Epidermal melanocyte (primary cell): ENCODE data around the gene ATP6V0D1.
"Not testable (repeated sequence)": the region's sequence is repeated elsewhere in the genome, so short reads cannot be mapped to it uniquely, and the experiment has no call there.

Source experiments
- DNase-seq: peaks from one replicate; pipeline ENCODE4 v3.0.0; 2011; ENCODE audit warnings: low spot score; ENCODE audit not compliant: insufficient read length

The ATP6V0D1 gene

DNA sequence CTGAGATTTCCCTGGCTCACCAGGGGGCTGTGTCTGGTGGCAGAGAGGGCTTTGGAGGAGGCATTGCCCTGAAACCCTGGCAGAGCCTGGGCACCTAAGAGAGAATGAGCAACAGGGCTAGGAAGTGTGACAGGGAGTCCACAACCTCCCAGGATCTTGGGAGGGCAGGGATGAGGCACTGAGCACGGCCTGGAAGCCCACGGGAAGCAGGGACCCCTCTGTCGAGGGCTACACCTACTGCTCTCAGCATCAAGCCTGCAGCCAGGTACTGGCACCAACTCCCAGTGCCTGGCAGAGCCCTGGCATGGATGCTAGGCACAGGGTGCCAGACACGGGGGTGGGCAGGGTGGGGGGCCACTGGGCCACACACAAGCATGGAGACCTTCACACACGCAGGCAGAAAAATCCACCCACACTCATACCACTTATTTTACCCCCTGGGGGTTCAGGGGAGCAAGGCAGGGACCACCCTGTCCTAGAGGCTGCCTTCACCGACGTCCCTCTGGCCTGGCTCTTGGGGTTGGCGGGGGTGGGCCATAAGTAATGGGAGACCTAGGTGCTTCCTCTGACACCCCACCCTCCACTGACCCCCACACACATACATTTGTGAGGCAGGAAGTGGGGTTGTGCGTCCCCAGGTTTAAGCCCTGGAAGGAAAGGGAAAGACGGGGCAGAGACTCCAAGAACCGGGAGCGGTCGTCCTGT, 51.0 kb downstream of the ATP6V0D1 start:
- DNase-seq, result no peak

DNA sequence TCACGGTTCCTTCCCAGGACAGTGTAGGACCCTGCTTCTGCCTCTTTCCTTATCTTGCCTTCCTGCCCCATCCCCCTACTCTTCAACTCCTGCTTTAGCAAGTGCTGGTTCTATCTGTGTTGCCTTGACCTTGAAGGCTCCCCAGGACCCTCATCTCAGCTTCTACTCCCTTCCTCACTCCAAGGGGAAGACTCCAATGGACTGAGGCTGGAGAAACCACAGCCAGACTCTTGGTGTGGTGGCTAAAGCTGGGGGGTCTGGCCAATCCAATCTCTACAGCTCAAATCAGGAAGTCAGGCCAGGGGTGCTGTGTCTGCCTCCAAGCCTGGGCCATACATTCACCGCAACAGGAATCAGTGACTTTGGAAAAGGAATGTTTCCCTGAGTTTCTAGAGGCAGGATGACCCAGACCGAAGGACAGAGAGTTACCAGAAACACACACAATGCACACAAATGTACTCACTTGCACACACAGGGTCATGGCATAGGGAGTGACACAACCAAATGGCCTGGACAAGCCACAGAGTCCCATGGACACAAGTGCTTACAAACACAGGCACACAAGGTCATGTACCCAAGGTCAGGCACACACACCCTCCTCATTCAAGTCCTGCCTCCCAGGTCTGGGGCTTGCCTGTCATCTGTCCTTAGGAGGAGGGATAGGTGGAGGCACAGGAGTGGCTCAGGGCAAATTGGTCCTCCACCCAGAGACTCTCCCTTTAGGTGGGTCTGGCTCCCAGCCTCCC, 51.7 kb downstream of the ATP6V0D1 start:
- no peak for DNase-seq

DNA sequence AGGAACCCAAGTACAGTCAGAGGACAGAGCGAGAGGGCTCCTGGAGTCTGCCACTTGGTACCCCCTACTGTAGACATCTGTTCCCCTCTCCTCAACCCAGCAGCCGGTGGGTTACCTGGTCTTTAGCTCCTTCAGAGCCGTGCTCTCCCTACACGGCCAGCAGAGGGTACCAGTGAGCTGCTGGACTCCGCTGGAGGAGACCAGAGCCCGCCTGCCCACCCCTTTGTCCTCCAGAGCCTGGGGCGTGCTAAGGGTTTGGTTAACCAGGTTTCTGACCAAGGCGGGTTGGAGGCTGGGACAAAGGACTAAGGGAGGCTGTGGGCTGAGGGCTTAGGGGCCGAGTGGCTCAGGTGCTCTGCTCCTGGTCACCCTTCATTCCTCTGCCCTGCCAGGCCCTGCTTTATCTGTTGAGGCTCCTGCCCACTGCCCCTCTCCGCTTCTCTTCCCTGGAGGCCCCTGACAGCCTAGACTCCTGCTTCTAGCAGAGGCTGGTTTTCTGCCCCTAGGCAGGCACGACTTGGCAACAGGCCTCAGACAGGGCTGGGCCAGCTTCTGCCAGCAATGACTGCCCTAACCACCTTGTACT, 52.7 kb downstream of the ATP6V0D1 start:
- peak; percentile 80 for DNase-seq

DNA sequence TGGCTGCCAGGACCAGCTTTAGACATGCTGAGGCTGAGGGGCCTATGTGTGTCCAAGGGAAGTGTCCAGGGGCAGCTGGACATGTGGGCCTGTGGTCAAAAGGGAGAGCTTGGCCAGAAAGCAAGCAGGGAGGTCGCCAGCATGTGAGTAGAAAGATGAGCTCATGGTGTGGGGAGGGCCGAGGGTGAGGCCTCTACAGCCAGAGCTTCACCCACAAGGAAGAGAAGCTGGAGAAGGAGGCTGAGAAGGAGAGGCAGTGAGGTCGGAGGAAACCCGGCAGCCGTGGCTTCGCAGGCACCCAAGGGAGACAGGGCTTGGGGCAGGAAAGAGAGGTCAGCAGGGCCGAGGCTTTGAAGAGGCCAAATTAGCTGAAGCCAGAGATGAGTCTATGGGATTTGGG, 54.0 kb downstream of the ATP6V0D1 start:
- DNase-seq, result no peak

DNA sequence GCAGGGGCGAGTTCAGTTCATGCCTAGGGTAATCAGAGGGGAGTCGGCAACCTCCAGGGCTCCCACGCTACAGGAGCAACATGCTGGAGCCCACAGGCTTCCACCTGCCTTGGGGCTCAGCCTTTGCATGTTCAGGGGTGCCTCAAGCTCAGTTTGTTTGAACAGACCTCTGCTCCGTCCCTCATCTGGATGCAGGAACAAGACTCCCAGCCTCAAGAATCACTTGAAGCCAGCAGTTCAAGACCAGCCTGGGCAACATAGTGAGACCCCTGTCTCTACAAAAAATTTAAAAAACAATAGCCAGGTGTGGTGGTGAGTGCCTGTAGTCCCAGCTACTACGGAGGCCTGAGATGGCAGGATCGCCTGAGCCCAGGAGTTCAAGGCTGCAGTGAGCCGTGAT, 54.9 kb downstream of the ATP6V0D1 start:
- DNase-seq, result no peak

- DNase-seq, result no peak
Observed at GRCh38 chr16:67425580-67425979, 55.4 kb downstream of the ATP6V0D1 start.

GRCh38 chr16:67425061-67425460, 55.9 kb downstream of the ATP6V0D1 start:
- DNase-seq, result no peak

DNA sequence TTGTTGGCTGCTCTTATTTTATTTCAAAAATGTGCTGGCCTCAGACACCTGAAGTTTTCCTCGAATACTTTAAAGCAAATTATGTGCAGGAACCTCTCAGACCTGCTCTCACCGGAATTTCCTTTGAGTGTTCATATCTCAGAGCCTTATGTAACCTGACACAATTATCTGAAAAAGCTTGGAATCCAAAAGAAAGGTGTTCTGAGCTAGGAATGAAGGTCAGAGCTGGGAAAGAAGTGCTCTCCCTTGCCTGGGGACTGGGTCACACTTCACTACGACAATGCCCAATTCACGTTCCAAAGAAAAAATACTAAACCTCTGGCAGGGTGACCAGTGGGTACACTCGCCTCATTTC, 56.7 kb downstream of the ATP6V0D1 start:
- no peak for DNase-seq

- DNase-seq, result no peak
Observed at GRCh38 chr16:67423611-67424260, 57.2 kb downstream of the ATP6V0D1 start.

DNA sequence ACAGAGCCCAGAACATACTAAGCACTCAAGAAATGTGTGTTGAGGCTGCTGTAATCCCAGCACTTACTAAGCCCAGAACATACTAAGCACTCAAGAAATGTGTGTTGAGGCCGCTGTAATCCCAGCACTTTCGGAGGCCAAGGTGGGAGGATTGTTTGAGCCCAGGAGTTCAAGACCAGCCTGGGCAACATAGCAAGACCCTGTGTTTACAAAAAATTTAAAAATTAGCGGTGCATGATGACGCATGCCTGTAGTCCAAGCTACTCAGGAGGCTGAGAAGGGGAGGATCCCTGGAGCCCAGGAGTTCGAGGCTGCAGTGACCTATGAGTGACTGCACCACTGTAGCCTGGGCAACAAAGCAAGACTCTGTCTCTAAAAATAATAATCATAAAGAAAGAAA, 57.9 kb downstream of the ATP6V0D1 start:
- no peak for DNase-seq

DNA sequence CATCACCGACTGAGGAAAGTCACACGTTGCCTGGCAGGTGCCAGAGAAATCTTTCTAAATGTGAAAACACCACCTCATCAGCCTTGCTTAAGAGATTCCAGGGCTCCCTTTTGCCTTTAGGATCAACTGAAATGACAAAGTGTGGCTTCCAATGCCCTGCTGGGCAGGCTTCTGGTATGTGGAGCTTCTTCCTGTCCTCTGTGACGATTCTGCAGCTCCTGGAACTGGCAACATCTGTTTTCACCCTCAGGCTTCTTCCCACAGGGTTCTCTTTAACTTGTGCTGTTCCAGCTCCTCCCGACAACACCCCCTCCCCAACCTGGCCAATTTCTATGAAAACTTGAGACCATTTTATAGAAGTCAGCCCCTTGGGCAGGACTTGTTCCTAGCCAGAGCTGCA, 59.9 kb downstream of the ATP6V0D1 start:
- no peak for DNase-seq

DNA sequence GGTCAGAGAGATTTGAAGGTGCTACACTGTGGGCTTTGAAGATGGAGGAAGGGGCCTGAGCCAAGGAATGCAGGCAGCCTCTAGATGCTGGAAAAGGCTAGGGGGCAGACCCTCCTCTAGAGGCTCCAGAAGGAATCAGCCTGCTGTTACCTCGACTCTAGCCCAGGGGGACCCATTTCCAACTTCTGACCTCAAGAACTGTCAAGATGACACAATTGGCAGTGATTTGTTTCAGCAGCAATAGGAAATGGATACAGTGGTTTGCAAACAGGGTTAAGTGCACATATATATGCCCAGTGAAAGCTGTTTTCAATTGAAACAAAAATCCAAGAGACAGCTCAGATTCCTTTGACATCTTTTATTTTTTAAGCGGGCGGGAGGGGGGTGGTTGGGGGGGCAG, 61.0 kb downstream of the ATP6V0D1 start:
- DNase-seq, result no peak

GRCh38 chr16:67419502-67419901, 61.5 kb downstream of the ATP6V0D1 start:
- DNase-seq, result no peak

GRCh38 chr16:67417333-67418061, 63.5 kb downstream of the ATP6V0D1 start:
- no peak for DNase-seq

- DNase-seq, result peak; percentile 91
Observed at GRCh38 chr16:67415872-67416793, 64.8 kb downstream of the ATP6V0D1 start, which contains the start of gene ZDHHC1. Gene ZDHHC1 (minus strand): TSS chr16:67416477. CDS start chr16:67407775, 8,702 bp downstream.

GRCh38 chr16:67415421-67415820, 65.5 kb downstream of the ATP6V0D1 start:
- not testable (repeated sequence) for DNase-seq

- no peak for DNase-seq
Observed at GRCh38 chr16:67413978-67414911, 66.7 kb downstream of the ATP6V0D1 start.

DNA sequence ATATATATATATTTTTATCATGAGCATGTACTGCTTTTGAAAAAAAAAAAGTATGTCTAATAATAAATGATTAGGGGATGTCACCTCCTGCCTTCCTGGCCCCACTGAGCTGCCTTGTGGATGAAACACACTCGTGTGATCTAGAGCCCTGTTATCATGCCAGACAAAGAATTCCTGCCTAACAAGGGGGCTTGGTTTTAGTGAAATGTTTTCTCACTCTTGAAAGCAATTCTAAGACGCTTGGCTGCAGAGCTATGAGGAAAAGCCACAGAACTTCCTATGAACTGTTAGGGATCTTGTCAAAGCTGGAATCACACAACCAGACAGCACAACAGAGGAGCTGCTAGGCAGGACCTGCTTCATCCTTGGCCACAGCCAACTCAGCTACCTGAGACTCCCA, 68.7 kb downstream of the ATP6V0D1 start:
- no peak for DNase-seq

DNA sequence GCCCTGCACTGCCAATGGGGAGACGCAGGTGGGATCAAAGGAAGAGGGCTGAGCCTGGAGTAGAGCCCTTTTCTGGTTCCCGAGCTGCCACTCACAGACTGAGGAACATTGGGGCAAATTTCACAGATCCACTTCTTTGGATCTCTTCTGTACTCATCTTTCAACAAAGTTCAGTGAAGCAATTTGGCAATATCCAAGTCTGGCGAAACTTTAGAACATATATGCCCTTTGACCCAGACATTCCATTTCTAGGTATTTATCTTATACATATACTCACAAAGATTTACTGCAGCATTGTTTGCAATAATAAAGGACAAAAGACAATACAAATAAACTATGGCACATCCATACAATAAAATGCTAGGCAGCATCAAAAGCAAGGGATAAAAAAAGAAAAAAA, 69.6 kb downstream of the ATP6V0D1 start:
- DNase-seq, result no peak
